PC-9 (cell line): ENCODE data around the gene PIK3C2G. TPM values are rescaled to one million over a fixed set of nuclear protein-coding genes. Genes with fewer than 3 reads are reported as not detected.

Source experiments
- BruUV-seq: library from RNA; stranded (reverse); fragments of 400-500 nt; replicated peaks from 2 replicates; lab custom pipeline; 2021; lab: Mats Ljungman, UMichigan
- CTCF ChIA-PET: fragments of 300-600 bp; sonication (Branson Sonifier 250); formaldehyde crosslinking; loops from one replicate; lab custom pipeline; 2022; ENCODE audit warnings: antibody characterized with exemption; lab: Charles Lee
- POLR2A ChIA-PET: fragments of 300-600 bp; sonication (Branson Sonifier 250); formaldehyde crosslinking; loops from one replicate; lab custom pipeline; 2022; ENCODE audit warnings: antibody characterized with exemption; ENCODE audit not compliant: unreplicated experiment; lab: Charles Lee
- DNase-seq, 2 experiments: peaks; one replicate each; pipeline versions ENCODE4 v3.0.0 to v3.0.0-alpha.2; 2015 to 2022; ENCODE audit warnings: mixed read lengths in 1 of 2
- H2AFZ ChIP-seq: fragments of 200-600 bp; sonication (generic); 2 replicates; pipeline ENCODE4 v1.8.1; 2017; ENCODE audit warnings: antibody characterized with exemption
- H3F3A ChIP-seq: fragments of 200-600 bp; sonication (generic); 2 replicates; pipeline ENCODE4 v1.8.1; 2017; ENCODE audit warnings: antibody characterized with exemption, mild to moderate bottlenecking, low read depth; ENCODE audit not compliant: insufficient read depth
- H3K27ac ChIP-seq: fragments of 200-600 bp; sonication (generic); 2 replicates; pipeline ENCODE4 v1.6.1; 2016; ENCODE audit warnings: mixed run types
- H3K27me3 ChIP-seq: fragments of 200-600 bp; sonication (generic); 2 replicates; pipeline ENCODE4 v1.6.1; 2016; ENCODE audit warnings: low read depth, mixed run types; ENCODE audit not compliant: insufficient read depth
- H3K36me3 ChIP-seq: fragments of 200-600 bp; sonication (generic); 2 replicates; pipeline ENCODE4 v1.6.1; 2016; ENCODE audit warnings: low read depth, mixed run types
- H3K4me1 ChIP-seq: fragments of 200-600 bp; sonication (generic); replicated peaks from 2 replicates; pipeline ENCODE4 v1.6.1; 2016; ENCODE audit warnings: mixed run types; ENCODE audit not compliant: insufficient read depth
- H3K4me2 ChIP-seq: fragments of 200-600 bp; sonication (generic); 2 replicates; pipeline ENCODE4 v1.6.1; 2017; ENCODE audit warnings: mixed run types
- H3K4me3 ChIP-seq: fragments of 200-600 bp; sonication (generic); 2 replicates; pipeline ENCODE4 v1.6.1; 2016; ENCODE audit warnings: mixed run types
- H3K79me2 ChIP-seq: fragments of 200-600 bp; sonication (generic); 2 replicates; pipeline ENCODE4 v1.6.1; 2017; ENCODE audit warnings: low read depth, mixed run types
- H3K9me2 ChIP-seq: fragments of 200-600 bp; sonication (generic); 2 replicates; pipeline ENCODE4 v1.8.1; 2017; ENCODE audit warnings: mild to moderate bottlenecking; ENCODE audit not compliant: insufficient read depth
- H3K9me3 ChIP-seq: fragments of 200-600 bp; sonication (generic); 2 replicates; pipeline ENCODE4 v1.8.1; 2016; ENCODE audit warnings: low read depth; ENCODE audit not compliant: insufficient read depth
- H4K20me1 ChIP-seq: fragments of 200-600 bp; sonication (generic); 2 replicates; pipeline ENCODE4 v1.8.1; 2017; ENCODE audit not compliant: insufficient read depth
- CTCF ChIP-seq: fragments of 200-600 bp; sonication (generic); conservative IDR thresholded peaks from 2 replicates; pipeline ENCODE4 v1.6.1; 2017; ENCODE audit warnings: mixed run types, antibody characterized with exemption, mild to moderate bottlenecking, moderate library complexity
- EZH2 ChIP-seq: fragments of 200-600 bp; sonication (generic); IDR thresholded peaks from 2 replicates; pipeline ENCODE4 v1.8.0; 2017; ENCODE audit warnings: antibody characterized with exemption, low read depth
- intact Hi-C: fragments of 100-400 bp; cut with micrococcal nuclease; formaldehyde crosslinking; loops from one replicate; pipeline ENCODE4 v1.10.0; 2022; ENCODE audit not compliant: unreplicated experiment
- total RNA-seq: library from RNA; stranded (reverse); gene quantifications from 2 replicates; pipeline ENCODE4 v1.2.3, GENCODE V29; 2021

Gene PIK3C2G
- total RNA-seq, 1 experiment from 2014 or later = 1.4 TPM

- Histone ChIP-seq H3K4me2 (no peak overlapping the region), H2AFZ (no peak overlapping the region), H3K27ac (no peak overlapping the region), H3K9me2 (no peaks in the 10 kb centered on the region), H3K9me3 (no peaks in the 10 kb centered on the region), H3K36me3 (no peaks in the 10 kb centered on the region), H4K20me1 (no peaks in the 10 kb centered on the region), H3K27me3 (no peaks in the 10 kb centered on the region), H3K4me1 (no peaks in the 10 kb centered on the region), H3K79me2 (no peaks in the 10 kb centered on the region), H3K4me3 (no peak overlapping the region), H3F3A (no peaks in the 10 kb centered on the region)
- TF ChIP-seq CTCF (peak; percentile 18; the same call in 1 of the 2 replicates), EZH2 (no peak)
- CTCF ChIA-PET = interaction anchor here (0.7 kb wide), 1 partner anchor 77 kb away, joined by 4 read pairs; no protein-coding TSS in a partner anchor
- POLR2A ChIA-PET = interaction anchor here (0.5 kb wide), 1 partner anchor 108 kb away, joined by 4 read pairs; no protein-coding TSS in a partner anchor
- no TSS peak for BruUV-seq
- no peak for DNase-seq
- intact Hi-C loops = loop anchor here (10.0 kb wide), 1 partner anchor 595 kb away; no protein-coding TSS in a partner anchor
Measured at GRCh38 chr12:18589316-18589715, 328.0 kb downstream of the PIK3C2G start.

- intact Hi-C loops = no loop called here
Measured at GRCh38 chr12:18591473-18591872, 330.2 kb downstream of the PIK3C2G start.

GRCh38 chr12:18595412-18595811 lies 334.1 kb downstream of the PIK3C2G start:
- no TSS peak for BruUV-seq
- Histone ChIP-seq H2AFZ (no peak overlapping the region), H3K9me3 (0 out of 2 replicates have a peak, but pooled peaks cover 3% of the 10 kb centered on the region), H3K4me2 (no peak overlapping the region), H3K79me2 (no peaks in the 10 kb centered on the region), H3K9me2 (no peaks in the 10 kb centered on the region), H3K4me3 (no peak overlapping the region), H3K36me3 (no peaks in the 10 kb centered on the region), H3K27me3 (no peaks in the 10 kb centered on the region), H3K4me1 (no peaks in the 10 kb centered on the region), H4K20me1 (no peaks in the 10 kb centered on the region), H3F3A (no peaks in the 10 kb centered on the region), H3K27ac (no peak overlapping the region)
- ChIA-PET POLR2A (interaction anchor here (0.6 kb wide), 1 partner anchor 128 kb away, joined by 3 read pairs; no protein-coding TSS in a partner anchor), CTCF (interaction anchor here (0.5 kb wide), 1 partner anchor 42 kb away, joined by 3 read pairs; no protein-coding TSS in a partner anchor)
- intact Hi-C loops = no loop called here
- TF ChIP-seq CTCF (no peak), EZH2 (no peak)
- peak in 1 of 2 experiments; percentile 22 for DNase-seq

More at GRCh38 chr12:18591473-18591872, 330.2 kb downstream of the PIK3C2G start:
- Histone ChIP-seq H3K27ac (no peak overlapping the region), H3K9me3 (no peaks in the 10 kb centered on the region), H4K20me1 (no peaks in the 10 kb centered on the region), H3K36me3 (no peaks in the 10 kb centered on the region), H3K4me3 (no peak overlapping the region), H3K4me1 (no peaks in the 10 kb centered on the region), H3K79me2 (no peaks in the 10 kb centered on the region), H3F3A (no peaks in the 10 kb centered on the region), H3K9me2 (no peaks in the 10 kb centered on the region), H3K27me3 (no peaks in the 10 kb centered on the region), H2AFZ (no peak overlapping the region), H3K4me2 (no peak overlapping the region)
- BruUV-seq = no TSS peak
- no peak for DNase-seq
- ChIA-PET POLR2A (no interaction called here), CTCF (no interaction called here)
- TF ChIP-seq EZH2 (no peak), CTCF (no peak)
